Transverse colon (tissue), 4 donors: ENCODE measurements around the gene DTNBP1. TPM values are rescaled to one million over a fixed set of nuclear protein-coding genes. Genes with fewer than 3 reads are reported as not detected.

Experiments used
- DNase-seq: peaks from one replicate; pipeline ENCODE4 v3.0.0-alpha.2; 2019
- H3K27ac ChIP-seq, 4 donors: fragments of 200-600 bp; sonication (generic); 2 replicates each; pipeline ENCODE4 v1.5.1; 2016 to 2018; ENCODE audit warnings: inconsistent platforms in 4 of 4
- H3K27me3 ChIP-seq: fragments of 200-600 bp; sonication (generic); 2 replicates; pipeline ENCODE4 v1.5.1; 2017; ENCODE audit warnings: inconsistent platforms
- H3K36me3 ChIP-seq, 4 donors: fragments of 200-600 bp; sonication (generic); 2 replicates each; pipeline ENCODE4 v1.5.1; 2017 to 2019; ENCODE audit warnings: inconsistent platforms in 4 of 4
- H3K4me1 ChIP-seq, 4 donors: fragments of 200-600 bp; sonication (generic); 2 replicates each; pipeline ENCODE4 v1.5.1; 2017 to 2020; ENCODE audit warnings: inconsistent platforms in 4 of 4
- H3K4me3 ChIP-seq, 4 donors: fragments of 200-600 bp; sonication (generic); 1 replicate in 1 of 4; 2 replicates in 3 of 4; pipeline versions ENCODE4 v1.5.1 to v1.6.1; 2017 to 2019; ENCODE audit warnings: inconsistent platforms in 4 of 4
- H3K9me3 ChIP-seq, 2 donors: fragments of 200-600 bp; sonication (generic); 2 replicates each; pipeline ENCODE4 v1.5.1; 2017 to 2019; ENCODE audit warnings: inconsistent platforms in 2 of 2
- CTCF ChIP-seq, 5 experiments: fragments of 200-600 bp in 3 of 5; fragments of 450-650 bp in 2 of 5; sonication (generic) in 3 of 5; IDR thresholded peaks; 1 replicate in 2 of 5; 2 replicates in 3 of 5; pipeline ENCODE4 v1.5.1; 2016 to 2017; ENCODE audit warnings: antibody characterized with exemption in 5 of 5, inconsistent platforms in 3 of 5, mild to moderate bottlenecking in 2 of 5, moderate library complexity in 1 of 5
- EP300 ChIP-seq: sonication (generic); formaldehyde crosslinking; IDR thresholded peaks from one replicate; pipeline ENCODE4 v1.6.1; 2017; ENCODE audit warnings: antibody characterized with exemption, low read depth
- POLR2A ChIP-seq: fragments of 450-650 bp; IDR thresholded peaks from one replicate; pipeline ENCODE4 v1.6.1; 2016; ENCODE audit warnings: antibody characterized with exemption, mild to moderate bottlenecking, moderate library complexity
- POLR2AphosphoS5 ChIP-seq, 3 donors: sonication (generic); formaldehyde crosslinking; IDR thresholded peaks; one replicate each; pipeline ENCODE4 v1.6.1; 2016; ENCODE audit warnings: antibody characterized with exemption in 3 of 3
- WGBS, 2 donors: methylation state at CpG; one replicate each; pipeline ENCODE4 v1.1.5; 2018; ENCODE audit warnings: low coverage in 1 of 2; 5-methylcytosine and 5-hydroxymethylcytosine counted together
- in situ Hi-C, 4 donors: fragments of 200-750 bp; cut with MboI; loops; one replicate each; pipeline versions ENCODE4 v1.15.0 to v1.15.1; 2017; ENCODE audit warnings: low sequenced_read_pairs in 3 of 4, low pct_ligation_motif_present in 1 of 4, low pct_unique_long_range_greater_than_20kb in 1 of 4
- intact Hi-C: fragments of 100-400 bp; cut with DNase I; formaldehyde crosslinking; loops from one replicate; pipeline ENCODE4 v1.15.1; 2023; ENCODE audit warnings: low total_unique reads
- total RNA-seq, 4 donors: library from RNA; depleted of rRNA; stranded (reverse); fragments of >200 nt; gene quantifications; one replicate each; pipeline ENCODE4 v1.1.0, GENCODE V29; 2016

Gene DTNBP1
- total RNA-seq, 4 donors from 2014 or later: 6.0 to 20.3 (median 16.0) TPM

GRCh38 chr6:15572296-15573016 lies 90.4 kb downstream of the DTNBP1 start:
- DNase-seq: no peak
- Histone ChIP-seq H3K27ac (no peak overlapping the region), H3K4me3 (no peak overlapping the region), H3K4me1 (no peaks in the 10 kb centered on the region), H3K27me3 (no peaks in the 10 kb centered on the region), H3K9me3 (no peaks in the 10 kb centered on the region), H3K36me3 (no peaks in the 10 kb centered on the region)
- intact Hi-C loops: no loop called here
- no peak for TF ChIP-seq POLR2AphosphoS5 (IDR thresholded peaks at IDR 0.05)
- no peak for TF ChIP-seq CTCF (IDR thresholded peaks at IDR 0.05)
- no peak for TF ChIP-seq EP300
- no peak for TF ChIP-seq POLR2A
- WGBS, 2 donors: 90 to 95% methylated on average over 4 to 5 of the region's 5 CpGs
- in situ Hi-C loops: no loop called here

- Histone ChIP-seq H3K27ac (no peak overlapping the region), H3K4me3 (no peak overlapping the region), H3K9me3 (no peaks in the 10 kb centered on the region), H3K36me3 (no peaks in the 10 kb centered on the region), H3K27me3 (no peaks in the 10 kb centered on the region), H3K4me1 (no peaks in the 10 kb centered on the region)
- intact Hi-C loops: no loop called here
- 87 to 89% methylated on average over 1 to 2 of the region's 2 CpGs for WGBS, 2 donors
- TF ChIP-seq CTCF (IDR thresholded peaks at IDR 0.05) (no peak), POLR2A (no peak), POLR2AphosphoS5 (IDR thresholded peaks at IDR 0.05) (no peak), EP300 (no peak)
- DNase-seq: no peak
- in situ Hi-C loops: no loop called here
Observed at GRCh38 chr6:15570171-15570570, 92.7 kb downstream of the DTNBP1 start.

GRCh38 chr6:15569035-15569995 lies 93.5 kb downstream of the DTNBP1 start:
- in situ Hi-C loops (no loop called here), intact Hi-C loops (no loop called here)
- no peaks in the 10 kb centered on the region for H3K9me3 ChIP-seq
- DNase-seq: no peak
- 73 to 84% methylated on average over 10 to 17 of the region's 17 CpGs for whole genome bisulfite sequencing, 2 donors
- no peaks in the 10 kb centered on the region for H3K4me1 ChIP-seq
- H3K4me3 ChIP-seq: no peak overlapping the region
- no peak overlapping the region for H3K27ac ChIP-seq
- no peaks in the 10 kb centered on the region for H3K27me3 ChIP-seq
- TF ChIP-seq EP300: no peak
- TF ChIP-seq POLR2AphosphoS5 (IDR thresholded peaks at IDR 0.05): no peak
- TF ChIP-seq CTCF (IDR thresholded peaks at IDR 0.05): no peak
- no peak for TF ChIP-seq POLR2A
- no peaks in the 10 kb centered on the region for H3K36me3 ChIP-seq

- DNase-seq: no peak
- H3K36me3 ChIP-seq: no peaks in the 10 kb centered on the region
- intact Hi-C loops (no loop called here), in situ Hi-C loops (no loop called here)
- no peak overlapping the region for H3K4me3 ChIP-seq
- H3K9me3 ChIP-seq: no peaks in the 10 kb centered on the region
- peaks cover 0 to 6% (median 0%) of the 10 kb centered on the region in 4 donors for H3K4me1 ChIP-seq
- no peak overlapping the region for H3K27ac ChIP-seq
- no peaks in the 10 kb centered on the region for H3K27me3 ChIP-seq
- no peak for TF ChIP-seq EP300
- TF ChIP-seq POLR2A: no peak
- TF ChIP-seq POLR2AphosphoS5 (IDR thresholded peaks at IDR 0.05): no peak
- no peak for TF ChIP-seq CTCF (IDR thresholded peaks at IDR 0.05)
- WGBS, 2 donors: 78 to 89% methylated on average over 1 of the region's 1 CpG
Observed at GRCh38 chr6:15562977-15563376, 99.9 kb downstream of the DTNBP1 start.
